Breast epithelium (tissue), 3 donors: ENCODE data around the gene RTN4R.

Source experiments
- CTCF ChIP-seq, 3 donors: fragments of 450-650 bp; IDR thresholded peaks; one replicate each; pipeline ENCODE4 v1.5.1; 2016 to 2017; ENCODE audit warnings: antibody characterized with exemption in 3 of 3, mild to moderate bottlenecking in 3 of 3, moderate library complexity in 3 of 3
- POLR2A ChIP-seq: fragments of 450-650 bp; IDR thresholded peaks from one replicate; pipeline ENCODE4 v1.6.1; 2016; ENCODE audit warnings: antibody characterized with exemption, mild to moderate bottlenecking, moderate library complexity
- POLR2AphosphoS5 ChIP-seq, 3 donors: sonication (generic); formaldehyde crosslinking; IDR thresholded peaks; one replicate each; pipeline ENCODE4 v1.6.1; 2017; ENCODE audit warnings: antibody characterized with exemption in 3 of 3

- TF ChIP-seq CTCF (IDR thresholded peaks at IDR 0.05) (no peak), POLR2A (no peak), POLR2AphosphoS5 (IDR thresholded peaks at IDR 0.05) (no peak)
These were observed 7.9 kb downstream of the RTN4R start for GRCh38 chr22:20260071-20260765.
